HG02840 (cell line): Measurements from ENCODE around the gene NYAP2.

ENCODE experiments used
- ATAC-seq: cut with Tn5 transposase; IDR thresholded peaks from one replicate; pipeline ENCODE4 v1.9.1; 2021; ENCODE audit warnings: mild to moderate bottlenecking, moderate library complexity, moderate number of reproducible peaks; ENCODE audit not compliant: unreplicated experiment, low FRiP score

The NYAP2 gene

DNA sequence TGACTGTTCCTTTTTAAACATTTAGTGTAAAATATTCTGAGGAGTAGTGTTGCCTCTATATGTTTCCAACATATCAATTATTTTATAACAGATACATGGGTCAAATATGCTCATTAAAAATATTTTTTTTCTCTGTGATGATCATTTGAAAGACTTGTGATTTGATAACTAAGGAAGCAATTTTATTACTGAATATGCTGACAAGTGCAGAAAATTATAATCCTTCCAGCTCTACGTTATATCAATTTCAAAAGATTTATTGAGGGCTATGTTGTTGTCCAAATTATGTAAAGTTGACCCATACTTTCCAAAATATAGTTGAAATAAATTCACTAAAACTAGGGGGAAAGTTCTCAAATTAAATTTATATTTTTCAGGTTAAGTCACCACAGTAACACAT lies 290.6 kb downstream of the NYAP2 start:
- ATAC-seq = no peak

DNA sequence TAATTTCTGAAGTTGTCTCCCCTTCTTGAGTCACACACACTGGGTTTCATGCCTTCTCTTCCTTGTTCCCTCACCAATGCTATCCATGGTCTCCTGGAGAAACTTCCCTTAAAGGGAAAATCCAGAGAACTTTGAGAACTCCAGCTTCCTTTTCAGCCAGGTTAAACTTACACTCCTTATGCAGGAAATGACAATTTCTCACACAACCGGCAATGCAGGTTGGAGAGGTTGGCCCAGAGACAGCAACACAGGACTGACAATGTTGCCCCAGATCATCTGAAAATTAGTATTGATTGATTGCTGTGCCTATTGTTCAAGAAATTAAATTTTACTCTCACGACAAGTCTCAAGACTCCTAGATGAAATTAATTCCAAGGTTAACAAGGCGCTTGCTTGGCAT lies 292.2 kb downstream of the NYAP2 start:
- no peak for ATAC-seq

DNA sequence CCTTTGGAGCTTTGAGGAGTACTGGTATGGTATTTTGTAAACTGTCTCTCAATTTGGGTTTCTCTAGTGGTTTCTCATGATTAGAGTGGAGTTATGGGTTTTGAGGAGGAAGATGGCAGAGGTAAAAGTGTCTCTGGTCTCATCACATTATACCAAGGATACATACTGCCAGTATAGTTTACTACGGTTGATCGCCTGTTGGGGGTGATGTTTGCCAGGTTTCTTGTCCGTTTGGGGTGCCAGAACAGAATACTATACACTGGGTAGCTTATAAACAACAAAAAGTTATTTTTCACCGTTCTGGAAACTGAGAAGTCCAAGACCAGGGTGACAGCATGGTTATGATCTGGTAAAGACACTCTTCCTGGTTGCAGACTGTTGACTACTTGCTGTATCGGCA lies 293.7 kb downstream of the NYAP2 start:
- no peak for ATAC-seq

DNA sequence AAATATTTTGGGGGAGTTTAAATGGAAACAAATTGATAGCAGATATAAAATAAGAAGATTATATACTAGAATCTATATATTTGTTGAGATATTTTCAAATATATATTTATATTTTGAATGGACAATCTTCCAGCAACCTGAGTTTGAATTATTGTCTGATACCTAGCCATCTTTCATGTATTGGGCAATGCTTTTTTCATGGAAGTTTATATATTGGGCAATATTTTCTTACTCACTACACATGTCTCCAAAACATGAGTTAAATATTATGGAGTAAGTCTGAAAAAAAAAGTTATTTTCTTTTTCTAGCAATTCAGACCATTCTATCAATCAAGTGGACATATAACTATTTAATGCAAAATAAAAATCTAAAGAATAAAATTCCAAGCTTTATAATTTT lies 295.2 kb downstream of the NYAP2 start:
- no peak for ATAC-seq

DNA sequence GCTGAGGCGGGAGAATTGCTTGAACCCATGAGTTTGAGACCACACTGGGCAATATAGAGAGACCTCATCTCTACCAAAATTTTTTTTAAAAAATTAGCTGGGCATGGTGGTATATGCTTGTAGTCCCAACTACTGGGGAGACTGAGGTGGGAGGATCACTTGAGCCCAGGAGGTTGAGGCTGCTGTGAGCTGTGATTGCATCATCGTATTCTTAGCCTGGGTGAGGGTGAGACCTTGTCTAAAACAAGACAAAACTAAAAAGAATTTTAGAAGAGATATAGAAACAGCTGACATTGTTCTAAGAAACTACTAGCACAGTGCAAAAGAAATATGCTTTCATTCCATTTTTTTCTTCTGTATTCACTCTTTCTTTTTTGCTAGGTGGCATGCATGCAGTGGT lies 298.4 kb downstream of the NYAP2 start:
- ATAC-seq = no peak
